Hepatocyte (in vitro differentiated cells): Measurements from ENCODE around the gene ARHGAP28. TPM values are rescaled to one million over a fixed set of nuclear protein-coding genes. Genes with fewer than 3 reads are reported as not detected.

Source experiments
- DNase-seq: peaks from one replicate; pipeline ENCODE4 v3.0.0-alpha.2; 2016; ENCODE audit warnings: low spot score
- H2AFZ ChIP-seq: fragments of 200-600 bp; sonication (generic); 2 replicates; pipeline ENCODE4 v1.6.0; 2016; ENCODE audit warnings: antibody characterized with exemption, mild to moderate bottlenecking
- H3K27ac ChIP-seq: fragments of 200-600 bp; sonication (generic); 2 replicates; pipeline ENCODE4 v1.5.1; 2016; ENCODE audit warnings: mild to moderate bottlenecking
- H3K27me3 ChIP-seq: fragments of 200-600 bp; sonication (generic); 2 replicates; pipeline ENCODE4 v1.6.1; 2016
- H3K36me3 ChIP-seq: fragments of 200-600 bp; sonication (generic); replicated peaks from 2 replicates; pipeline ENCODE4 v1.5.1; 2016; ENCODE audit warnings: low read depth; ENCODE audit not compliant: insufficient read depth
- H3K4me1 ChIP-seq: fragments of 200-600 bp; sonication (generic); 2 replicates; pipeline ENCODE4 v1.5.1; 2016; ENCODE audit warnings: mild to moderate bottlenecking, moderate library complexity; ENCODE audit not compliant: insufficient read depth
- H3K4me2 ChIP-seq: fragments of 200-600 bp; sonication (generic); 2 replicates; pipeline ENCODE4 v1.6.0; 2016
- H3K4me3 ChIP-seq: fragments of 200-600 bp; sonication (generic); 2 replicates; pipeline ENCODE4 v1.5.1; 2016; ENCODE audit warnings: mild to moderate bottlenecking
- H3K79me2 ChIP-seq: fragments of 200-600 bp; sonication (generic); 2 replicates; pipeline ENCODE4 v1.6.0; 2017; ENCODE audit warnings: mild to moderate bottlenecking
- H3K9me2 ChIP-seq: fragments of 200-600 bp; sonication (generic); replicated peaks from 2 replicates; pipeline ENCODE4 v1.6.0; 2017; ENCODE audit warnings: mild to moderate bottlenecking; ENCODE audit not compliant: insufficient read depth
- H3K9me3 ChIP-seq: fragments of 200-600 bp; sonication (generic); 2 replicates; pipeline ENCODE4 v1.5.1; 2016; ENCODE audit warnings: low read depth, mild to moderate bottlenecking
- H4K20me1 ChIP-seq: fragments of 200-600 bp; sonication (generic); 2 replicates; pipeline ENCODE4 v1.6.0; 2016; ENCODE audit warnings: mild to moderate bottlenecking; ENCODE audit not compliant: insufficient read depth, poor library complexity, severe bottlenecking
- EZH2 ChIP-seq: fragments of 200-600 bp; sonication (generic); IDR thresholded peaks from 2 replicates; pipeline ENCODE4 v1.6.1; 2016; ENCODE audit warnings: antibody characterized with exemption, mild to moderate bottlenecking, borderline replicate concordance
- EZH2phosphoT487 ChIP-seq: fragments of 200-600 bp; sonication (generic); IDR thresholded peaks from one replicate; pipeline ENCODE4 v1.6.1; 2018; ENCODE audit warnings: antibody characterized with exemption, mild to moderate bottlenecking, low read depth, moderate library complexity; ENCODE audit not compliant: unreplicated experiment, severe bottlenecking
- WGBS: methylation state at CpG from one replicate; pipeline ENCODE4 v1.1.6; 2016; ENCODE audit warnings: low lambda C conversion rate; ENCODE audit errors: missing lambda C conversion rate; 5-methylcytosine and 5-hydroxymethylcytosine counted together
- polyA plus RNA-seq: library from polyadenylated mRNA; unstranded; fragments of >200 nt; fragmentation: Nextera tagmentation; extraction: Ambion mirVana; gene quantifications from 2 replicates; pipeline ENCODE4 v1.2.1, GENCODE V29; 2016
- total RNA-seq: library from RNA; depleted of rRNA; stranded (reverse); fragments of >200 nt; gene quantifications from 2 replicates; pipeline ENCODE4 v1.2.3, GENCODE V29; 2014
- TF ChIP-seq, protein P1 (sequence below): fragments of 200-600 bp; sonication (generic); IDR thresholded peaks from 2 replicates; pipeline ENCODE4 v1.5.1; 2016; ENCODE audit warnings: antibody characterized with exemption, mild to moderate bottlenecking; ENCODE audit not compliant: poor library complexity

Gene ARHGAP28
- total and polyA plus RNA-seq, 2 experiments from 2014 or later: 23.5 to 60.7 TPM

DNA sequence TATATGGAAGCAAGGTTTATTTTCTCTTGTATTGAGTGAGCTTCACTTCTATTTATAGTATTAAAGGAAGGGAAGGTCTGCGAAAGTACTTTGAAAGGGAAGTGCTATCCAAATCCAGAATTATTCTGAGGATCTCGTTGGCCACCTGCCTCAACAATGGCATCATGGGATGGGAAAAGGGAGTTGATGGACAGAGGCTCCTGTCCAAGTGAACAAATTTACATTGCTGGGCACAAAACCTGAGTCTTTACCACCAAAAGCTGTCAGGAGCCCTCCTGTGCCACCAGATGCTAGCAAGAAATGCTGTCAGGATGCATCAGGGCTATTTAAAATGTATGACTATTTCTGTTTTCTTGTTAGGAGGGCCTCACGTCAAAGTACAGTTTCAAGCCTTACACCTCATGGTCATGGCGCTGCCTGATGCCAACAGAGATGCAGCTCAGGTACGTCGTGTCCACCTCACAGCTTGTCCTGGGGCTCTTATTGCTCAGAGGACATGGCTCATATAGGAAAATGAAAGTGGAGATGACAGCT is 157.3 kb downstream of the ARHGAP28 start:
- Histone ChIP-seq H3K27me3 (no peaks in the 10 kb centered on the region), H3K79me2 (no peaks in the 10 kb centered on the region), H3K36me3 (peaks cover 5% of the 10 kb centered on the region), H3K4me2 (no peak overlapping the region), H4K20me1 (no peaks in the 10 kb centered on the region), H3K4me3 (no peak overlapping the region), H3K4me1 (peaks cover 7% of the 10 kb centered on the region), H2AFZ (no peak overlapping the region), H3K9me2 (no peaks in the 10 kb centered on the region), H3K9me3 (no peaks in the 10 kb centered on the region), H3K27ac (no peak overlapping the region)
- WGBS: 89% methylated on average over 6 of the region's 6 CpGs
- no peak for DNase-seq
- TF ChIP-seq EZH2 (no peak), EZH2phosphoT487 (no peak)
- TF ChIP-seq, protein P1, sequence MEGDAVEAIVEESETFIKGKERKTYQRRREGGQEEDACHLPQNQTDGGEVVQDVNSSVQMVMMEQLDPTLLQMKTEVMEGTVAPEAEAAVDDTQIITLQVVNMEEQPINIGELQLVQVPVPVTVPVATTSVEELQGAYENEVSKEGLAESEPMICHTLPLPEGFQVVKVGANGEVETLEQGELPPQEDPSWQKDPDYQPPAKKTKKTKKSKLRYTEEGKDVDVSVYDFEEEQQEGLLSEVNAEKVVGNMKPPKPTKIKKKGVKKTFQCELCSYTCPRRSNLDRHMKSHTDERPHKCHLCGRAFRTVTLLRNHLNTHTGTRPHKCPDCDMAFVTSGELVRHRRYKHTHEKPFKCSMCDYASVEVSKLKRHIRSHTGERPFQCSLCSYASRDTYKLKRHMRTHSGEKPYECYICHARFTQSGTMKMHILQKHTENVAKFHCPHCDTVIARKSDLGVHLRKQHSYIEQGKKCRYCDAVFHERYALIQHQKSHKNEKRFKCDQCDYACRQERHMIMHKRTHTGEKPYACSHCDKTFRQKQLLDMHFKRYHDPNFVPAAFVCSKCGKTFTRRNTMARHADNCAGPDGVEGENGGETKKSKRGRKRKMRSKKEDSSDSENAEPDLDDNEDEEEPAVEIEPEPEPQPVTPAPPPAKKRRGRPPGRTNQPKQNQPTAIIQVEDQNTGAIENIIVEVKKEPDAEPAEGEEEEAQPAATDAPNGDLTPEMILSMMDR: no peak

DNA sequence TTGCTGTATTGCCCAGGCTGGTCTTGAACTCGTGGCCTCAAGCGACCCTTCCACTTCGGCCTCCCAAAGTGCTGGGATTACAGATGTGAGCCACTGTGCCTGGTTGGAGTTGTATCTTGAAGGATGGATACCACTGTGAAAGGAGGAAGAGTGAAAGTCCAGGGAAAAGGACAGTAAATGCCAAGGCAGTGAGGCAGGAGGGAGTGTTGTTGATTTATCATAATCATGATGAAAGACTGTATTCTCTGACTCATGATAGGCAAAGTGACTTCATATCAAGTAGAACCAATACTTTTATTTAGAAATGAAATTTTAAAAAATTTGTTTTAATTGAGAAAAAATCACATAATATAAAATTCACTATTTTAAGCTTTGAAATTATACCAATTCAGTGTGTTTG is 162.3 kb downstream of the ARHGAP28 start:
- WGBS: 97% methylated on average over 3 of the region's 3 CpGs

GRCh38 chr18:6901286-6901926 is 171.9 kb downstream of the ARHGAP28 start:
- Histone ChIP-seq H3K36me3 (no peaks in the 10 kb centered on the region), H3K27ac (no peak overlapping the region), H3K79me2 (no peaks in the 10 kb centered on the region), H4K20me1 (no peaks in the 10 kb centered on the region), H3K9me2 (no peaks in the 10 kb centered on the region), H3K4me1 (no peaks in the 10 kb centered on the region), H3K4me2 (no peak overlapping the region), H2AFZ (no peak overlapping the region), H3K27me3 (no peaks in the 10 kb centered on the region), H3K9me3 (no peaks in the 10 kb centered on the region), H3K4me3 (no peak overlapping the region)
- TF ChIP-seq, protein P1: no peak
- TF ChIP-seq EZH2phosphoT487 (no peak), EZH2 (no peak)
- no peak for DNase-seq
- 91% methylated on average over 3 of the region's 3 CpGs for WGBS

More for the DNA sequence above, 162.3 kb downstream of the ARHGAP28 start:
- Histone ChIP-seq H3K27me3 (no peaks in the 10 kb centered on the region), H3K9me2 (no peaks in the 10 kb centered on the region), H3K79me2 (no peaks in the 10 kb centered on the region), H4K20me1 (no peaks in the 10 kb centered on the region), H2AFZ (no peak overlapping the region), H3K9me3 (no peaks in the 10 kb centered on the region), H3K4me1 (peaks cover 6% of the 10 kb centered on the region), H3K4me3 (no peak overlapping the region), H3K4me2 (no peak overlapping the region), H3K27ac (no peak overlapping the region), H3K36me3 (peaks cover 5% of the 10 kb centered on the region)
- no peak for DNase-seq
- TF ChIP-seq, protein P1: no peak
- TF ChIP-seq EZH2phosphoT487 (no peak), EZH2 (no peak)
